ENCODE results near the gene EFNA5.

GRCh38 chr5:107359916-107360234, 310.9 kb downstream of the EFNA5 start:
- TF ChIP-seq POLR2A (IDR thresholded peaks at IDR 0.05): no peak
- TF ChIP-seq CTCF (IDR thresholded peaks at IDR 0.05): no peak

Data from uterus (tissue), 2 donors.